Measurements from ENCODE around the gene ODAD2.

DNA sequence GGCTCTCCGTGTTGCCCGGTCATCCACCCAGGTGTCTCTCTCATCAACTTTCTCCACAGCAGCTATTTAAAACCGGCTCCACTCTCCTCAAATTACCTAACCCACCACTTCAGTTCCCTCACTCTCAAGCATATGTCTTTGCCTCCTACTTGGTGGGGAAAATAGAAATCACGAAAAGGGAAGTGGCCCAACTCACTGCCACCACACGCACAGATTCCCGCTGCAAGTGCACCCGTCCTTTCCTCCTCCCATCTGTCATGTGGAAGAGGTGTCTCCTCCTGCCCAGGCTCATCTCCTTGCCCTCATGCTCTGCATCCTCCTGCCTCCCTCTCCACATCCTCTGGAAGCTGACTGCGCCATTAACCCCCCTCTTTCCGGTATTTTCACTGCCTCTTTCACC lies 172.5 kb downstream of the ODAD2 start:
- TF ChIP-seq, protein P1, sequence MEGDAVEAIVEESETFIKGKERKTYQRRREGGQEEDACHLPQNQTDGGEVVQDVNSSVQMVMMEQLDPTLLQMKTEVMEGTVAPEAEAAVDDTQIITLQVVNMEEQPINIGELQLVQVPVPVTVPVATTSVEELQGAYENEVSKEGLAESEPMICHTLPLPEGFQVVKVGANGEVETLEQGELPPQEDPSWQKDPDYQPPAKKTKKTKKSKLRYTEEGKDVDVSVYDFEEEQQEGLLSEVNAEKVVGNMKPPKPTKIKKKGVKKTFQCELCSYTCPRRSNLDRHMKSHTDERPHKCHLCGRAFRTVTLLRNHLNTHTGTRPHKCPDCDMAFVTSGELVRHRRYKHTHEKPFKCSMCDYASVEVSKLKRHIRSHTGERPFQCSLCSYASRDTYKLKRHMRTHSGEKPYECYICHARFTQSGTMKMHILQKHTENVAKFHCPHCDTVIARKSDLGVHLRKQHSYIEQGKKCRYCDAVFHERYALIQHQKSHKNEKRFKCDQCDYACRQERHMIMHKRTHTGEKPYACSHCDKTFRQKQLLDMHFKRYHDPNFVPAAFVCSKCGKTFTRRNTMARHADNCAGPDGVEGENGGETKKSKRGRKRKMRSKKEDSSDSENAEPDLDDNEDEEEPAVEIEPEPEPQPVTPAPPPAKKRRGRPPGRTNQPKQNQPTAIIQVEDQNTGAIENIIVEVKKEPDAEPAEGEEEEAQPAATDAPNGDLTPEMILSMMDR (conservative IDR thresholded peaks at IDR 0.05; ENCODE audit: low read length) = no peak
- TF ChIP-seq EZH2phosphoT487 (IDR thresholded peaks at IDR 0.05; ENCODE audit: borderline replicate concordance, low read depth, low read length) = no peak

Measured in OCI-LY7 (cell line).